RPMI8226 (cell line): ENCODE data around the gene SLC35G6.
"Not testable (repeated sequence)": the region's sequence is repeated elsewhere in the genome, so short reads cannot be mapped to it uniquely, and the experiment has no call there.

ENCODE experiments used
- DNase-seq: peaks from one replicate; pipeline ENCODE4 v3.0.0-alpha.2; 2015

SLC35G6 gene

GRCh38 chr17:7460850-7461660, 20.2 kb upstream of the SLC35G6 start:
- no peak for DNase-seq

GRCh38 chr17:7462474-7463371, 18.5 kb upstream of the SLC35G6 start:
- no peak for DNase-seq

- DNase-seq = no peak
Measured at GRCh38 chr17:7463372-7463846, 17.8 kb upstream of the SLC35G6 start.

- DNase-seq = no peak
Measured at GRCh38 chr17:7464081-7464480, 17.2 kb upstream of the SLC35G6 start.

- no peak for DNase-seq
Measured at GRCh38 chr17:7465597-7466275, 15.5 kb upstream of the SLC35G6 start.

- no peak for DNase-seq
Measured at GRCh38 chr17:7466318-7466638, 15.0 kb upstream of the SLC35G6 start.

- DNase-seq = peak; percentile 73
Measured at GRCh38 chr17:7466639-7467341, 14.5 kb upstream of the SLC35G6 start.

- DNase-seq = no peak
Measured at GRCh38 chr17:7467498-7467897, 13.7 kb upstream of the SLC35G6 start.

GRCh38 chr17:7468290-7468689, 13.0 kb upstream of the SLC35G6 start:
- no peak for DNase-seq

- no peak for DNase-seq
Measured at GRCh38 chr17:7468804-7469389, 12.3 kb upstream of the SLC35G6 start.

GRCh38 chr17:7469843-7470242, 11.4 kb upstream of the SLC35G6 start:
- not testable (repeated sequence) for DNase-seq

- DNase-seq = not testable (repeated sequence)
Measured at GRCh38 chr17:7470457-7470973, 10.7 kb upstream of the SLC35G6 start.

GRCh38 chr17:7471729-7472128, 9.5 kb upstream of the SLC35G6 start:
- DNase-seq = no peak

GRCh38 chr17:7474767-7475166, 6.5 kb upstream of the SLC35G6 start:
- not testable (repeated sequence) for DNase-seq

GRCh38 chr17:7475764-7476422, 5.4 kb upstream of the SLC35G6 start:
- DNase-seq = no peak

- no peak for DNase-seq
Measured at GRCh38 chr17:7476494-7476893, 4.8 kb upstream of the SLC35G6 start.

- no peak for DNase-seq
Measured at GRCh38 chr17:7476951-7477350, 4.3 kb upstream of the SLC35G6 start.

GRCh38 chr17:7477392-7478275, 3.6 kb upstream of the SLC35G6 start:
- DNase-seq = no peak

- peak; percentile 14 for DNase-seq
Measured at GRCh38 chr17:7478276-7479212, 2.7 kb upstream of the SLC35G6 start.
